H1 (cell line): ENCODE measurements around the gene STK11IP. TPM values are rescaled to one million over a fixed set of nuclear protein-coding genes. Genes with fewer than 3 reads are reported as not detected.

Experiments used
- microRNA-seq, 2 experiments: library from miRNA; unstranded; fragments of <30 nt; microRNA quantifications; one replicate each; pipeline versions ENCODE4 to v1.2.0, GENCODE V29; 2016 to 2020; ENCODE audit warnings: borderline microRNAs expressed in 2 of 2, borderline number of aligned reads in 2 of 2, borderline replicate concordance in 1 of 2
- polyA plus RNA-seq, 7 experiments: library from polyadenylated mRNA; depleted of rRNA in 3 of 7; stranded (reverse) in 5 of 7; unstranded in 2 of 7; fragments of >200 nt in 5 of 7; fragments of 200-250 nt in 2 of 7; gene quantifications; 1 replicate in 5 of 7; 2 replicates in 1 of 7; 4 replicates in 1 of 7; pipeline versions ENCODE4 v1.2.1 to v1.2.3, GENCODE V29; 2011 to 2013; ENCODE audit warnings: missing spikeins in 2 of 7, mixed read lengths in 2 of 7
- small RNA-seq: library from polyadenylated mRNA; stranded (forward); fragments of <200 nt; extraction: miRNeasy Mini kit (QIAGEN cat#:217004); gene quantifications from one replicate; pipeline ENCODE3, GENCODE V24; 2013; ENCODE audit not compliant: insufficient read depth
- total RNA-seq: library from RNA; stranded (reverse); fragmentation: NEBNext Ultra II Directional; extraction: Animal tissue kit (Norgen Biotek cat#: 25700); gene quantifications from 2 replicates; pipeline ENCODE4 v1.2.1, GENCODE V29; 2021

STK11IP gene
- total and polyA plus RNA-seq, 2 of the 8 experiments (the other 6 are each of a cell fraction or from before 2014, with no cell fraction given): 18.5 to 29.6 TPM

Small RNA genes within 50 kb of the gene (microRNA-seq; reads per million reads assigned to microRNA genes)
- 0 to 0.61 reads per million in 2 experiments for gene MIR3132

Small RNA genes within 50 kb of the gene (small RNA-seq; reads per million reads assigned to genes)
- gene MIR3132: 1.0 reads per million
- not detected for gene RN7SKP213

Other genes with a start within 250 kb of the STK11IP start
- gene DNPEP, start 209.9 kb upstream of the STK11IP start, total RNA-seq: 59.8 and 64.2 TPM in 2 replicates
- gene DNPEP, start 209.9 kb upstream of the STK11IP start, polyA plus RNA-seq (2011; rRNA removed): 109 and 142 TPM in 2 replicates
- 1.5 and 1.8 TPM in 2 replicates for gene DES, start 179.5 kb upstream of the STK11IP start, total RNA-seq
- gene DES, start 179.5 kb upstream of the STK11IP start, polyA plus RNA-seq (2011; rRNA removed): 3.8 and 4.3 TPM in 2 replicates
- 32.0 and 36.7 TPM in 2 replicates for gene SPEG, start 163.0 kb upstream of the STK11IP start, total RNA-seq
- 19.9 and 37.1 TPM in 2 replicates for gene SPEG, start 163.0 kb upstream of the STK11IP start, polyA plus RNA-seq (2011; rRNA removed)
- gene GMPPA, start 99.0 kb upstream of the STK11IP start, total RNA-seq: 34.3 and 35.3 TPM in 2 replicates
- 98.8 and 101 TPM in 2 replicates for gene GMPPA, start 99.0 kb upstream of the STK11IP start, polyA plus RNA-seq (2011; rRNA removed)
- gene ASIC4, start 83.4 kb upstream of the STK11IP start, total RNA-seq: 0.19 and 0.22 TPM in 2 replicates
- 0.12 and 0.30 TPM in 2 replicates for gene ASIC4, start 83.4 kb upstream of the STK11IP start, polyA plus RNA-seq (2011; rRNA removed)
- gene CHPF, start 54.0 kb upstream of the STK11IP start, total RNA-seq: 62.9 and 68.1 TPM in 2 replicates
- 67.3 and 103 TPM in 2 replicates for gene CHPF, start 54.0 kb upstream of the STK11IP start, polyA plus RNA-seq (2011; rRNA removed)
- gene TMEM198, start 53.8 kb upstream of the STK11IP start, total RNA-seq: 10.2 and 11.0 TPM in 2 replicates
- gene TMEM198, start 53.8 kb upstream of the STK11IP start, polyA plus RNA-seq (2011; rRNA removed): 10.4 and 15.4 TPM in 2 replicates
- 127 and 135 TPM in 2 replicates for gene OBSL1, start 26.3 kb upstream of the STK11IP start, total RNA-seq
- 116 and 205 TPM in 2 replicates for gene OBSL1, start 26.3 kb upstream of the STK11IP start, polyA plus RNA-seq (2011; rRNA removed)
- gene INHA, start 25.5 kb upstream of the STK11IP start, total RNA-seq: 0.65 and 0.73 TPM in 2 replicates
- gene INHA, start 25.5 kb upstream of the STK11IP start, polyA plus RNA-seq (2011; rRNA removed): 2.7 and 4.3 TPM in 2 replicates
- 6.5 and 7.4 TPM in 2 replicates for gene SLC4A3, start 29.8 kb downstream of the STK11IP start, total RNA-seq
- 4.8 and 8.2 TPM in 2 replicates for gene SLC4A3, start 29.8 kb downstream of the STK11IP start, polyA plus RNA-seq (2011; rRNA removed)